Cardiac fibroblast (primary cell): ENCODE measurements around the gene CAPRIN1.

Experiments used
- DNase-seq, 2 donors: peaks; one replicate each; pipeline versions ENCODE4 v3.0.0 to v3.0.0-alpha.2; 2010; ENCODE audit warnings: low read depth in 2 of 2
- H3K4me3 ChIP-seq, 2 donors: replicated peaks in 1 of 2; 1 replicate in 1 of 2; 2 replicates in 1 of 2; pipeline ENCODE4 v1.5.1; 2011; ENCODE audit warnings: low read depth in 2 of 2, low read length in 2 of 2, mild to moderate bottlenecking in 2 of 2, moderate library complexity in 1 of 2
- TF ChIP-seq, protein P1 (sequence below): IDR thresholded peaks from one replicate; pipeline ENCODE4 v1.5.1; 2011; ENCODE audit warnings: low read depth, mild to moderate bottlenecking, low read length, inconsistent platforms

Gene CAPRIN1

GRCh38 chr11:34072041-34072440 is 20.5 kb downstream of the CAPRIN1 start:
- TF ChIP-seq, protein P1, sequence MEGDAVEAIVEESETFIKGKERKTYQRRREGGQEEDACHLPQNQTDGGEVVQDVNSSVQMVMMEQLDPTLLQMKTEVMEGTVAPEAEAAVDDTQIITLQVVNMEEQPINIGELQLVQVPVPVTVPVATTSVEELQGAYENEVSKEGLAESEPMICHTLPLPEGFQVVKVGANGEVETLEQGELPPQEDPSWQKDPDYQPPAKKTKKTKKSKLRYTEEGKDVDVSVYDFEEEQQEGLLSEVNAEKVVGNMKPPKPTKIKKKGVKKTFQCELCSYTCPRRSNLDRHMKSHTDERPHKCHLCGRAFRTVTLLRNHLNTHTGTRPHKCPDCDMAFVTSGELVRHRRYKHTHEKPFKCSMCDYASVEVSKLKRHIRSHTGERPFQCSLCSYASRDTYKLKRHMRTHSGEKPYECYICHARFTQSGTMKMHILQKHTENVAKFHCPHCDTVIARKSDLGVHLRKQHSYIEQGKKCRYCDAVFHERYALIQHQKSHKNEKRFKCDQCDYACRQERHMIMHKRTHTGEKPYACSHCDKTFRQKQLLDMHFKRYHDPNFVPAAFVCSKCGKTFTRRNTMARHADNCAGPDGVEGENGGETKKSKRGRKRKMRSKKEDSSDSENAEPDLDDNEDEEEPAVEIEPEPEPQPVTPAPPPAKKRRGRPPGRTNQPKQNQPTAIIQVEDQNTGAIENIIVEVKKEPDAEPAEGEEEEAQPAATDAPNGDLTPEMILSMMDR, result no peak
- no peak overlapping the region for H3K4me3 ChIP-seq
- no peak for DNase-seq

- TF ChIP-seq, protein P1, result no peak
- peak in 1 of 2 donors; percentile 21 for DNase-seq
Measured at GRCh38 chr11:34072832-34073231, 21.3 kb downstream of the CAPRIN1 start.

DNA sequence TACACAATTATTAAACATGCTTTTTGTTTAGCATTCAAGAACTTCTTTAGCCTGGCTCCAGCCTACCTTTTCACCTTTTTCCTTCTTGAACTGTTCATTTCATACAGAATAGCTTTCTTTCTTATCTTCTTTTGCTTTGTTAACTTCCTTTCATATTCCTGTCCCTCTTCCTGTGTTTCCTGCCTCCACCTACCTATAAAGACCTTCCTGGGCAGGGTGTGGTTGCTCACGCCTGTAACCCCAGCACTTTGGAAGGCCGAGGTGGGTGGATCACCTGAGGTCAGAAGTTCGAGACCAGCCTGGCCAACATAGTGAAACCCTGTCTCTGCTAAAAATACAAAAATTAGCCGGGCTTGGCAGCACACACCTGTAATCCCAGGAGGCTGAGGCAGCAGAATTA is 22.9 kb downstream of the CAPRIN1 start:
- TF ChIP-seq, protein P1, result no peak
- H3K4me3 ChIP-seq, result no peak overlapping the region
- DNase-seq, result no peak

More at GRCh38 chr11:34072832-34073231, 21.3 kb downstream of the CAPRIN1 start:
- H3K4me3 ChIP-seq, result no peak overlapping the region

DNA sequence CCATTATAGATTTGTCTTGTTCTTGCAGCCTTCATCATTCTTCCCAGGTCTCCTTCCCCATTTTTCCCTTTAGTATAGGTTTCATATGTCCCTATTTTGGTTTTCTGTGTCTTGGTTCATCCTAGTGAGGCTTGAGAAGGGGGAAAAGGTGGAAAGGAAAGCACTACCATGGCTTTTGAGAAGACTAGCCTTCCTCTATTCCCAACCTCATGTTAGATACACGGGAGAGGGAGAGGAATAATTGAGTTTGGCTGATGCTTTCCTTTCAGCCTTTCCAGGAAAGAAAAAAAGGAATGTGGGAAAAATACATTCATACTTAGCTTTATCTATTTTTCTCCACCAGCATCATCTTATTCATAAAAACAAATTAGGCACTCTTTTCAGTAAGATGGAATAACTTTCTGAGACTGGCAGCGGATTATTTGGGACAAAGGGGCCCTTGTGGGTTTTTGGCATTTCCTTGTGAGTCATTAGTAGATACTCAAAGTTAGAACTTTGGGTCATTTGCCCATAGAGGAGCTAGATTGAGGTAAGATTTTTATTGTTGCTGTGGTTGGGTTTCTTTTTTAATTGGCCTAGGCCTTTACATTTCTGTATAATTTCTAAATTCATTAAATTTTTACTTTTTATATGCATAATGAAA is 23.8 kb downstream of the CAPRIN1 start:
- H3K4me3 ChIP-seq, result no peak overlapping the region
- TF ChIP-seq, protein P1, result no peak
- DNase-seq, result peak; percentile 61 to 65

DNA sequence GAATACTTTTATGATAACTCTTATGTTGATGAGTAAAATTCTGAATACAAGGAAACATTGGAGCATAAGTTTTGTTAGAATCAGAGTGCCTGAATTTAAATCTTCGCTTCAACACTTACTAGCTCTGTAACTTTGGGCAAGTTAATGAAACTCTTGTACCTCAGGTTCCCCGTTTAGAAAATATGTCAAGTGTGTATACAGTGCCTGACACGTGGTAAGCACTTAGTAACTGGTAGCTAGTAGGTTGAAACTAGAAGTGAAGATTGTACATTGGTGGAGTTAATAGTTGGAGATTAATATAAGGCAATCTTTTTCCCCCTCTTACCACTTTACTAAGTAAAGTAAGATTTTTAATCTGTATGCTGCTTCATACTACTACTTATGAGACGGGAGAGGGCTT is 29.1 kb downstream of the CAPRIN1 start:
- DNase-seq, result no peak
- TF ChIP-seq, protein P1, result no peak
- H3K4me3 ChIP-seq, result no peak overlapping the region

DNA sequence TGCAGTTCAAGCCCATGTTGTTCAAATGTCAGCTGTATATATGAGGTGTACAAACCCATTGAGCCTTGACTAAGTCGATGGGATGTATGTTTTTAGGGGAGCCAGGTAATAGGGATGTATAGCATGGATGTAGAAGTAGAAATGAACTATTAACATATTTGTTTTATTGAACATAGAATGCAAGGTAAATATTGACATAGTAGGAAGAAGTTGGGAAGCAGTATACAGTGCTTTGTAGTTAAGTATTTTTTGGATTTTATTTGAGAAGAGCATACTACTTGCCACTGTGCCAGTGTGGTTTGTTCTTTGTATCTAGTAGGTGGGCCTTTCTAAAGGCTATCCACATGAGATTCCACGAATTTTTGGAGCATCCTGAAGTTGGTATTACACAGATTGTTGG is 33.1 kb downstream of the CAPRIN1 start:
- DNase-seq, result no peak
- H3K4me3 ChIP-seq, result no peak overlapping the region
- TF ChIP-seq, protein P1, result no peak
